VCaP (cell line): ENCODE data around the gene ATP6V1B1.

ENCODE experiments used
- H3K27ac ChIP-seq: fragments of 450-650 bp; 2 replicates; pipeline ENCODE4 v1.5.1; 2017
- TF ChIP-seq, protein P1 (sequence below): fragments of 450-650 bp; conservative IDR thresholded peaks from 2 replicates; pipeline ENCODE4 v1.5.1; 2017; ENCODE audit warnings: mild to moderate bottlenecking, moderate library complexity

The ATP6V1B1 gene

DNA sequence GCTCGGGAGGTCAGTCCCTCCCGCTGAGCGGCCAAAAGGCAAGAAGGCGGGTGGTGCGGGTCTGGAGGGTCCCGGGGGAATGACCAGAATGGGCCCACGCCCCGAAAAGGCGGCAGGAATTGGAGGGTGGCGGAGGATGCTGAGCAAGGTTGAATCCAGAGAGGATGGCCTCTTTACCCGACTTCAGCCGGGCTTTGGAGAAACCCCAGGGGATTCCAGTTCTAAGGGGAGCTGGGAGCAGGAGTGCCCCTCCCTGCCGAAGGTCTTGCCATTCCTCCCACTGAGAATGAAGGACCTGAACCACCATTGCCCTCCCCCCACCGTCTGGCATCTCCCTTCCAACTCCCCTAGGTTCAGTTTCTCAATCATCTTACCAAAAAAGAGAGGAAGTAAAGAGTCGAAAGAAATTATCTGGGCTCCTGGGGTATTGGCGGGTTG is 38.9 kb upstream of the ATP6V1B1 start:
- TF ChIP-seq, protein P1, sequence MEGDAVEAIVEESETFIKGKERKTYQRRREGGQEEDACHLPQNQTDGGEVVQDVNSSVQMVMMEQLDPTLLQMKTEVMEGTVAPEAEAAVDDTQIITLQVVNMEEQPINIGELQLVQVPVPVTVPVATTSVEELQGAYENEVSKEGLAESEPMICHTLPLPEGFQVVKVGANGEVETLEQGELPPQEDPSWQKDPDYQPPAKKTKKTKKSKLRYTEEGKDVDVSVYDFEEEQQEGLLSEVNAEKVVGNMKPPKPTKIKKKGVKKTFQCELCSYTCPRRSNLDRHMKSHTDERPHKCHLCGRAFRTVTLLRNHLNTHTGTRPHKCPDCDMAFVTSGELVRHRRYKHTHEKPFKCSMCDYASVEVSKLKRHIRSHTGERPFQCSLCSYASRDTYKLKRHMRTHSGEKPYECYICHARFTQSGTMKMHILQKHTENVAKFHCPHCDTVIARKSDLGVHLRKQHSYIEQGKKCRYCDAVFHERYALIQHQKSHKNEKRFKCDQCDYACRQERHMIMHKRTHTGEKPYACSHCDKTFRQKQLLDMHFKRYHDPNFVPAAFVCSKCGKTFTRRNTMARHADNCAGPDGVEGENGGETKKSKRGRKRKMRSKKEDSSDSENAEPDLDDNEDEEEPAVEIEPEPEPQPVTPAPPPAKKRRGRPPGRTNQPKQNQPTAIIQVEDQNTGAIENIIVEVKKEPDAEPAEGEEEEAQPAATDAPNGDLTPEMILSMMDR, result no peak
- H3K27ac ChIP-seq, result no peak overlapping the region

DNA sequence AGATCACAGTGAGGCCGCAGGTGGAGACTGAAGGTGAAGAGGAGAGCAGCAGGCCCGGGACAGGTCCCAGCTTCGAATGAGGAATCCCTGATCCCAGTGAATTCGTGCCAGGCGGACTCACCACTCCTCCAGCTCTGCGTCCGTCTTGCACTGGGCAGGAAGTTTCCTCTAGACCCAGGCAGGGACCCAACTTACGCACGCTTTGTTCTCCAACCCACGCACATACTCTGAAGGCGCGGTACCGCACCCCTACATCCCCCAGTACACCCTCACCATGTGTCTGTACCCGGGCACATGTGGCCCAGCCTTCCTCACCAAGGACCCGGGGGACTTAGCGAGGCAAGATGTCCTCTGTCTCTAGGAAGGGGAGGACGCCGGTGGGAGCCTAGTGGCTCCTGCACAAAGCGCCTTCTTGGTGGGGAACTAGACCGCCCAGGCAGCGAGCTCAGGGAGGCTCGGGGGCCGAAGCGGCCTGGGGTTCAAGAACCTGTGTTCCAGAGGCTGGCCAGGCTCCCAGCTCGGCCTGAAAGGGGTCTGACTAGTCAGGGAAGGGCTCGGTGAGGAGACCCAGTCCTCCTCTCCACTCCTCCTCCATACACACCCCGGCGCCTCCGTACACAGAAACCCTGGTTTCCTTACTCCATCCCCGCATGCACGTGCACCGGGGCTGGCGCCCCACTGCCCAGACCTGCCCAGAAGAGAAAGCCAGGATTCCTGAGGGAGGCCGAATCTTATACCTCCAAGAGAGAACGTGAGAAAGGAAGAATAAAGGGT is 38.3 kb upstream of the ATP6V1B1 start:
- H3K27ac ChIP-seq, result no peak overlapping the region
- TF ChIP-seq, protein P1, result no peak

DNA sequence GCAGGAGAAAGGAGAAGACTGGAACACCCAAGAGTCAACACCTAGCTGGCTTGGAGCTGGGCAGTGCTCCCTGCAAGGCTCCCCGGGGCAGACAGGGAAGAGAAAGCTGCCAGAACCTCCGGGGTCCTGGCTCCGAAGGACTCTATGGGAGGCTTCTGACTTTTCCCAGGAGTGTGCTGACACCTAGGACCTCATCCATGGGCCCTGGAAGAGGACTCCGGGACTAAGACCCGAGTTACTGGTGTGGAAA is 37.8 kb upstream of the ATP6V1B1 start:
- no peak overlapping the region for H3K27ac ChIP-seq
- TF ChIP-seq, protein P1, result no peak

DNA sequence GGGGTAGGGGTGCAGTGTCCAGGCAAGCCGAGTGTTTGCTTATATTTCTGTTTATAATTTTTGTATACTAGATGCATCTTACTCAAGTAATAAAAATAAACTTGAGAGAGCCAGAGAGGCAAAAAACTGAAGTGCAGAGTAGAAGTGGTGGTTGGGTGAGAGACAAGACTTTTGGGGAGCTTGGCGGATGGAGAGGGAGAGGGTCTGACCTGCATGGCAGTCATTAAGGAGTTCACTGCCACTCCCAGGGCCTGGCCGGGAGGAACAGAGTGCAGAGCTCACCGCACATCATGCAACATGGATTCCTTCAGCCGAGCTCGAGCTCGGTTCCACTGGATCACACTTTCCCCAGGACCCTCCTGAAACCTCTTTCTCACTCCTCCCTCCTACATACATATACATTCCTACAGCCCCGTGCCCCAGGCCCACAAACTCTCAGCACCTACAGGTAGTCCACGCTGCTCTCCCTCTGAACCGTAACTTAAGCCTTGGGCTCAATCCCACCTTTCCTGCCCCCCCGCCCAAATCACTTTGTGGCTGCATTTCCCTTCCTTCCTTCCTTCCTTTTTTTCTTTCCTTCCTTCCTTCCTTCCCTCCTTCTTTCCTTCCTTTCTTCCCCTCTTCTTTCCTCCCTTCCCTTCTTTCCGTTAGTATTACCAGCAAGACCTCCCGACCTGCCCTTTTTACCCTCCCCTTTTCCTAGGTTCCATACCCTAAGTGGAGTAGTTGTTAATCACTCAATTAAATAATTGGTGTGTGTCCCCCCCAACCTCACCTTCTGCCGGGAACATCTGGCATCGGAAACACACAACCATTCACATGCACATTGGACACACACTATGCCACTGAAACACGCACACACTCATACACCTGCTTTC is 37.1 kb upstream of the ATP6V1B1 start:
- TF ChIP-seq, protein P1, result no peak
- no peak overlapping the region for H3K27ac ChIP-seq

DNA sequence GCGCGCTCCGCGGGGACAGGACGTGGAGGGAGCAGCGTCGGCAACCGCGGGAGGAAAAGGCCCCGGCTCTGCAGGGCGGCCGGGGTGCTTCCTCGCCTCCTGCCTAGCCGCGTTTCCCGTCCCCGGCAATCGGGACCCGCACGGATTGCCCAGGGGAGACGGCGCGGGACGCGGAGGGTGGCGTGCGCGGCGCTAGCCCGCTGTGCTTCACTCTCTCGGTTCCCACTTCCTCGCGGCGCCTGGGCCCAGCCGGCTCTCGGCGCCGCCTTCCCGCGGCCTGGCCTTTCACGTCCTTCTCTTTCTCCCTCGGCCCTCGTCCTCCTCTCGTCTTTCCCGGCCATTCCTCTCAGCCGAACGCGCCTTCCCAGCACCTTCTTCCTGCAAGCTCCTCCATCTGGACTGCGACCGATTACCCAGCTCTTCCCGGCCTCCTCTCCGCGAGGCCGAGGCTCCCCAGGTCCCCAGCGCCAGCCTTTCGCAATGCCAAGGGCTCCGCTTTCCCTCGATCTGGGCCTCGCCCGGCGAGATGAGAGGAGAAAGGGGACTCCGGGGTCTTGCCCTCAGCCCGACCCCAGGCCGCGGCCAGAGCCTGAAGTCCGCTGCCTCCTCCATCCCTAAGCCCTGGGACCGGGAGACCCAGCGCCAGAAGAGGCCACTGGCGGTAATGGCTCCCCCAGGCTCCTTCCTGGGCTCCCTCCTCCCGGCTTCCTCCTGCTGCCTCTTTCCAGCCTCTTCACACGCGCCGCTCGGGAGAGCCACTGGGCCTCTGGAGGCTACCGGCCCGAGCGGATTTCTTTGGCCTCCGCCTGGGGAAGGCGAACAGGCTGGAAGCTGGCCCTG is 34.3 kb upstream of the ATP6V1B1 start:
- H3K27ac ChIP-seq, result peak overlapping the region; percentile 85

DNA sequence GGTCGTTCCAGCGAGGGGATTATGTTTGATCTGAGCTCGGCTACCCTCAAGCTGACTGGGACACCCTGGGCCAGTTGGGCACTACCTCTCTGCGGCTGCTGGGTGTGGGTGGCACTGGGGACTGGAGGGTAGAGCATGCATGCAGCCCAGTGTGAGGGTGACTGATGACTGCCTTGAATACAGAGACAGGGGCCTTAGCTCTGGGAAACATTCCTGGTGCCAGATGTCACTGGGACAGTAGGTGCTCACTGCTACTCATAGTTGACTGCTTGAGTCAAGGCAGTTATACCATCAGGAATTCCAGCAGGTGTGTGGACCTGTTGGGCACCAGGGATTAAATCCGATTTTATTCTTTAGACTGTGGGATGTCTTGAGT is 33.6 kb upstream of the ATP6V1B1 start:
- peak overlapping the region; percentile 85 for H3K27ac ChIP-seq
- TF ChIP-seq, protein P1, result no peak

More for the DNA sequence above, 34.3 kb upstream of the ATP6V1B1 start:
- TF ChIP-seq, protein P1, result no peak

DNA sequence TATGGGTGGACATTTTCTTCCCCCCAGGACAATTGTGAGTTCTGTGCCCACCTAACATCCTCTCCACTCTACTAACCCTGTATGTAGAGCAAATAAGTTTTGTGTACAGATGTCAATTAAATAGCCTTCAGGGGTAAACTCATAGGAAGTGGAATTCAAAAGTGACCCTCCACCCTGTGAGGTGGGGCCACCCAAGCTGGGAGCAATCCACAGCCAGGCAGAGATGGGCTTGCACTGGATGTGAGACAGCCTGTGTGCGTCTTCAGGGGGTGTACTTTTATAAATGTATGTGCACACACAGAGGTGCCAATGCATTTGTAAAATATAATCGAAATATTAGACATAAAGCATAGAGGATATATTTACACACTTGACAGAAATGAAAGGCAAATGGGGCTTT is 33.1 kb upstream of the ATP6V1B1 start:
- peak overlapping the region; percentile 85 for H3K27ac ChIP-seq
- TF ChIP-seq, protein P1, result no peak
